Activated CD4-positive, alpha-beta T cell treated with anti-CD3 and anti-CD28 coated beads, Interleukin-2, amount 50 U/mL, for 4 hours (primary cell): Measurements from ENCODE around the gene TPRN.

Source experiments
- DNase-seq, 2 experiments: peaks; one replicate each; pipeline ENCODE4 v3.0.0-alpha.2; 2020

Gene TPRN

GRCh38 chr9:137171149-137171900 is 29.2 kb downstream of the TPRN start:
- no peak for DNase-seq

- no peak for DNase-seq
Measured at GRCh38 chr9:137170486-137171148, 29.9 kb downstream of the TPRN start.

- no peak for DNase-seq
Measured at GRCh38 chr9:137169896-137170358, 30.6 kb downstream of the TPRN start, which contains the start of gene LRRC26. LRRC26 (minus strand) TSS chr9:137170051; CDS start chr9:137169943, 108 bp downstream.

DNA sequence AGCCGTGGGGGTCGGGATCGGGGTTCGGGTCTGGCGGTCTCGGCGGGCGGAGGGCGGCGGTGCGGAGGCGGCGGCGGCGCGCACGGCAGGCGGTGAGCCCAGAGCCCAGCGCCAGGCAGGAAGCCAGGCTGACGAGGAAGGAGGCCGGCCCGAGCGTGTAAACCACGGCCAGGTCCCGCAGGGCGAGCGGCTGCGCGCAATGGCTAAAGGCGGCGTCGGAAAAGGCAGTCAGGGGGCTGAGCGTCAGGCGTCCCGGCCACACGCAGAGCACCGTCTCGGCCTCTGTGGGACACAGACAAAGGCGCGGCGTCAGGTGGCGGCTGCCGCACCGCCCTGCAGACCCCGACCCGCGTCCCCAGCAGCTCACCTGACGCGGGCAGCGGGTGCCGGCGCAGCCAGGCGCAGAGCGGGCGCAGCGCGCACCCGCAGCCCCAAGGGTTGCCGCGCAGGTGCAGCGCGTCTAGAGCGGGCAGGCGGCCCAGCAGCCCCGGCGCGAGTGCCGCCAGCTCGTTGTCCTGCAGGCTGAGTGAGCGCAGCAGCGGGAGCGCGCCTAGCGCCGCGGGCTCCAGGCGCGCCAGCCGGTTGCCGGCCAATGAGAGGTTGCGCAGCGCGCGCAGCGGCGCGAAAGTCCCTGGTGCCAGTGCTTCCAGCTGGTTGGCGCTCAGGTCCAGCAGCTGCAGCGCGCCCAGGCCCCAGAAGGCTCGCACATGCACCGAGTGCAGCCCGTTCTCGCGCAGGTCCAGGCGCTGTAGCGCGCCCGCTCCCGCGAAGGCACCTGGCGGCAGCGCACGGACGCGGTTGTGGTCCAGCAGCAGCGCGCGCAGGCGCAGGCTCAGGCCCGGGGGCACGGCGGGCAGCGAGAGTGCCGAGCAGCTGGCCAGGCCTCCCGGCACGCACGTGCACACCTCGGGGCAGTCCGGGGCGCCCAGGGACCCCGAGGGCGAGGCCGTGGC is 31.4 kb downstream of the TPRN start:
- DNase-seq, result no peak

DNA sequence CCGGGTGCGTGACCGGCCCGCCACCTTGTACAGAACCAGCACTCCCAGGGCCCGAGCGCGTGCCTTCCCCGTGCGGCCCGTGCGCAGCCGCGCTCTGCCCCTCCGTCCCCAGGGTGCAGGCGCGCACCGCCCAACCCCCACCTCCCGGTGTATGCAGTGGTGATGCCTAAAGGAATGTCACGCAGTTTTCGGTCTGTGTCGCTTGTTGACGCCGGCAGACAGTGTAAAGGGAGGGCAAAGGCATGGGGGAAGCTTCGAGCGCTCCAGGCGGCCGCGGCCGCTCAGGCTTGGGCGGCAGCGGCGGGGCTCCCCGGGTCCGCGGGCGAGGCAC is 32.0 kb downstream of the TPRN start:
- DNase-seq, result no peak

- no peak for DNase-seq
Measured at GRCh38 chr9:137167747-137168572, 32.6 kb downstream of the TPRN start.

DNA sequence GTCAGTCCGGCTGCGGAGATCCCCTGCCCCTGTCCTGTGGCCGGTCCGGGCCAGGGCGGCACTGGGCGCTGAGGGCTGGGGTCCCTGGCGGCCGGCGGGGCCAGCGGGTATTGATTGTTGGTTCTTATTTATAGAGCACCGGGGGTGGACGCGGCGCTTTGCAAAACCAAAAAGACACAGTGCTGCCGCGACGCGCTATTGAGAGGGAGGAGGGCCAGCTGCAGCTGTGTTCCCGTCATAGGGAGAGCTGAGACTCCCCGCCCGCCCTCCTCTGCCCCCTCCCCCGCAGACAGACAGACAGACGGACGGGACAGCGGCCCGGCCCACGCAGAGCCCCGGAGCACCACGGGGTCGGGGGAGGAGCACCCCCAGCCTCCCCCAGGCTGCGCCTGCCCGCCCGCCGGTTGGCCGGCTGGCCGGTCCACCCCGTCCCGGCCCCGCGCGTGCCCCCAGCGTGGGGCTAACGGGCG is 33.2 kb downstream of the TPRN start:
- DNase-seq, result no peak

- no peak for DNase-seq
Measured at GRCh38 chr9:137166380-137167229, 33.9 kb downstream of the TPRN start.

DNA sequence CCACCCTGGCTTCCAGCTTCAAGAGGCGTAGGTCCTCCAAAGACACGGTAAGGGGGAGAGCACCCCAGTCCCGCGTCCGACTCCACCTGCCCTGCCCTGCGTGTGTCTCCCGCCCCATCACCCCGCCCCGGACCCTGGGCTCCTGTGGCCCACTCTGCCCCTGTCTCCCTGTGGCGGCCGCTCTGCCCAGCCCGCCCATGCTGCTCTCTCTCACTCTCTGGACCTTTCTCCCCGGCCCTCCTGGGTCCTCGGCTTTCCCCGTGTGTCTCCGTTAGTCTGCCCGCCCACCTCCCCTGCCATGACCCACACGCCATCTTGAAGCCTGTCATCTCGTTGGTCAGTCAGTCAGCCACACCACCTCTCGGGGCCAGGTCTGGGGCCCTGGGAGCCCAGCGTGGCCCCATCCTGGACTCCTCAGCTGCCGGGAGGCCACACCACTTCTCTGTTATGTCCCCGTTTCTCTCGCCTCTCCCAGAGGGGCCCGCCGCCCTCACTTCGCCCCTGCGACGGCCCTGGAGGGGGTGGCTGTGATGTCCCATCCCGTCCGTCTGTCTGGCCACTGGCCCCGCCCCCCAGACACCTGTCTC is 35.2 kb downstream of the TPRN start:
- no peak for DNase-seq

GRCh38 chr9:137164370-137165249 is 35.9 kb downstream of the TPRN start:
- no peak for DNase-seq

DNA sequence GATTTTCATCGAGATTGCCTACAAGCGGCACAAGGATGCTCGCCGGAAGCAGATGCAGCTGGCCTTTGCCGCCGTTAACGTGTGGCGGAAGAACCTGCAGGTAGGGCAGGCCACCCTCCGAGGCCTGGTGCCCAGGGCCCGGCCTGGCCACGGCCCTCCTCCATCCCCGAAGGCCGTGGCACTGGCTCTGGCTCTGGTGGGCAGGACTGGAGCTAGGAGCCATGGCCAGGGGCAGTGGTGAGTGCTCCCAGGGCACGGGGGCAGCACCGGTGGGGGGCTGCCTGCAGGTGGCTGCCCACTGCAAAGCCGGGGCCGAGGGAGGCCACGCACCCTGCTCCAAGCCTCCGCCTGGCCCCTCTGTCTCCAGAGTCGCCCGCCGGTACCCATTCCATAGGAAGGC is 36.7 kb downstream of the TPRN start:
- no peak for DNase-seq

DNA sequence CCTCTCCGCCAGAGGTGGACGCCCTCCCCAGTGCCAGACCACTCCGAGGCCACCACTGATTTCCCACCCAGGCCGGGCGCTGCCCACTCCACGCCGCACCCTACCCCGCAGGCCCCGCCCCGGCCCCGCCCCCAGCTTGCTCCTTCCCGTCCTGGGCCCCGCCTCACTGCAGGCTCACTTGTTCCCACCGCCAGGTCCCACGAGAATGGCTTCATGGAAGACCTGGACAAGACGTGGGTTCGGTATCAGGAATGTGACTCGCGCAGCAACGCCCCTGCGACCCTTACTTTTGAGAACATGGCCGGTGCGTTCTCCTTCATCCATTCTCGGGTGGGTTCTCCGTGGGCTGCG is 37.2 kb downstream of the TPRN start:
- no peak for DNase-seq

GRCh38 chr9:137162505-137163364 is 37.8 kb downstream of the TPRN start:
- DNase-seq, result peak in 1 of 2 experiments; percentile 14

DNA sequence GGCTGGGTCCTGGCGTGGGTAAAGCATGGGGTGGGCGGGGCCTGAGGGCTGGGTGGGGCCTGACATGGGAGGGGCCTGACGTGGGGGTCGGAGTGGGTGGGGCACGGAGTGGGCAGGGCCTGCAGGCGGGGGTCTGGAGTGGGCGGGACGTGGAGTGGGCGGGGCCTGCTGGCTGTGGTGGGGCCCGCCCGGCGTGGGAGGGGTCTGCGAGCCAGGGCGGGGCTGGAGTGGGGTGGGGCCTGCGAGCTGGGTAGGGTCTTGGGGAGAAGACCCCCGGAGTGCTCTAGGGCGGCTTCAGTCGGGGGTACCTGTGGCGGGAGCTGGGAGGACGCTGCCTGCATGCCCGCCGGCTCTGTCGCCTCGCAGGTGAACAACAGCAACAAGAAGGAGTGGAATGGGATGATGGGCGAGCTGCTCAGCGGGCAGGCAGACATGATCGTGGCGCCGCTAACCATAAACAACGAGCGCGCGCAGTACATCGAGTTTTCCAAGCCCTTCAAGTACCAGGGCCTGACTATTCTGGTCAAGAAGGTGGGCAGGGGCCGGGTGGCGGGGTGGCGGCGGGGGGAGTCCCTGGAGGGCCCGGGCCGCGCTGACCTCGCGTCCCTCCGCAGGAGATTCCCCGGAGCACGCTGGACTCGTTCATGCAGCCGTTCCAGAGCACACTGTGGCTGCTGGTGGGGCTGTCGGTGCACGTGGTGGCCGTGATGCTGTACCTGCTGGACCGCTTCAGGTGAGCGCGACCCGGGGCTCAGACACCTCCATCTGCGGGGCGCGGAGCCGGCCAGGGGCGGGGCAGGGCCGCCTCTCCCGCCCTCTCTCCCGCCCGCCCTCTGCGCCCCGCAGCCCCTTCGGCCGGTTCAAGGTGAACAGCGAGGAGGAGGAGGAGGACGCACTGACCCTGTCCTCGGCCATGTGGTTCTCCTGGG is 38.7 kb downstream of the TPRN start:
- DNase-seq, result no peak

DNA sequence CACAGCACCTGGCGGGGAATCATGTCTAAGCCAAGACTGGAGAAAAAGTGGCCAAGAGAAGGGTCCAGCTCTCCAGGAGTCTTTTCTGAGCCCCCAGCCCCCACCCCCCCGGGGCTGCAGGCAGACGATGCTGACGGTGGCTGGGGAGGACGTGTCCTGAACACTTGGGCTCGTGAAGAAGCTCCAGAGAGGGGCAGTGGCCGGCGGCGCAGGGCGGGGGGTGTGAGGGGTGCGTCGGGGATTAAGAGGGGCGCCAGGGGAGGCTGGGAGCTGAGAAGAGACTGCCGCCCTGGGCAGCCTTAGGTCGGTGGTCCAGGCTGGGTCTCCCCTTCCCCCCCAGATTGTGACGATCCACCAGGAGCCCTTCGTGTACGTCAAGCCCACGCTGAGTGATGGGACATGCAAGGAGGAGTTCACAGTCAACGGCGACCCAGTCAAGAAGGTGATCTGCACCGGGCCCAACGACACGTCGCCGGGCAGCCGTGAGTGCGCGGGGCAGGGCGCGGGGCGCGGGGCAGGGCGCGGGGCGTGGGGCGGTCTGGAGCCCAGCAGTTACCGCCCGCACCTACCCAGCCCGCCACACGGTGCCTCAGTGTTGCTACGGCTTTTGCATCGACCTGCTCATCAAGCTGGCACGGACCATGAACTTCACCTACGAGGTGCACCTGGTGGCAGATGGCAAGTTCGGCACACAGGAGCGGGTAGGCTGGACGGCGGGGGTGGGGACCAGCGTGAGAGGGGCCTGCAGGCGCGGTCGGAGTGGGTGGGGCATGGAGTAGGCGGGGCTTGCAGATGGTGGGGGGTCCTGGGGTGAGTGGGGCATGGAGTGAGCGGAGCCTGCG is 39.6 kb downstream of the TPRN start:
- no peak for DNase-seq

DNA sequence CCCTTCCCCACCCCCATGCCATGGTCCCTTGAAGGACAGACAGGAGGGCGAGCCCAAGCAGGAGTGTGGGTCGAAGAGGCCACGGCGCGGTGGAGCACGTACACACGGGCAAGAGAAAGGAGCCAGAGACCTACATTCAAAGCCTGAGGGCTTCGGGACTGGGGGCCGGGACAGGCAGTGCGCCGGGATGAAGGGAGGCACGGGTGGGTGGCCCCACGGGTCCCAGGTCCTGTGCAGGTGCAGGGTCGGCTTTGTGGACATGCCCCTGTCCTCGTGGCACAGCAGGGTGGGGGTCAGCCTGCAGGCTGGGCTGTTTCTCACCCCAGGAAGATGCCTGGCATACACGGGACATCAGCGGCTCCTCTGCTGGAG is 40.5 kb downstream of the TPRN start:
- DNase-seq, result no peak
